Measurements from ENCODE around the gene GBP7. TPM values are rescaled to one million over a fixed set of nuclear protein-coding genes. Genes with fewer than 3 reads are reported as not detected.
"Not testable (repeated sequence)": the region's sequence is repeated elsewhere in the genome, so short reads cannot be mapped to it uniquely, and the experiment has no call there.

Gene GBP7
- total RNA-seq, 1 experiment from 2014 or later: not detected

GRCh38 chr1:89170170-89171066 lies 5.4 kb downstream of the GBP7 start:
- no peak for DNase-seq (ENCODE audit: low spot score)

GRCh38 chr1:89169166-89169565 lies 6.6 kb downstream of the GBP7 start:
- DNase-seq (ENCODE audit: low spot score): no peak

- no peak for DNase-seq (ENCODE audit: low spot score)
Measured at GRCh38 chr1:89167590-89168230, 8.1 kb downstream of the GBP7 start.

GRCh38 chr1:89166705-89167104 lies 9.1 kb downstream of the GBP7 start:
- no peak for DNase-seq (ENCODE audit: low spot score)

GRCh38 chr1:89165811-89166210 lies 10.0 kb downstream of the GBP7 start:
- DNase-seq (ENCODE audit: low spot score): no peak

GRCh38 chr1:89151047-89151446 lies 24.8 kb downstream of the GBP7 start:
- no peak for DNase-seq (ENCODE audit: low spot score)

- DNase-seq (ENCODE audit: low spot score): no peak
Measured at GRCh38 chr1:89149976-89150375, 25.8 kb downstream of the GBP7 start.

- peak; percentile 54 for DNase-seq (ENCODE audit: low spot score)
Measured at GRCh38 chr1:89149229-89149628, 26.6 kb downstream of the GBP7 start.

- no peak for DNase-seq (ENCODE audit: low spot score)
Measured at GRCh38 chr1:89147678-89148658, 27.8 kb downstream of the GBP7 start.

GRCh38 chr1:89146721-89147120 lies 29.1 kb downstream of the GBP7 start:
- DNase-seq (ENCODE audit: low spot score): no peak

- DNase-seq (ENCODE audit: low spot score): no peak
Measured at GRCh38 chr1:89143484-89143883, 32.3 kb downstream of the GBP7 start.

- DNase-seq (ENCODE audit: low spot score): no peak
Measured at GRCh38 chr1:89142160-89142559, 33.6 kb downstream of the GBP7 start.

GRCh38 chr1:89133747-89134146 lies 42.1 kb downstream of the GBP7 start:
- no peak for DNase-seq (ENCODE audit: low spot score)

GRCh38 chr1:89130716-89131115 lies 45.1 kb downstream of the GBP7 start:
- DNase-seq (ENCODE audit: low spot score): no peak

GRCh38 chr1:89129911-89130310 lies 45.9 kb downstream of the GBP7 start:
- DNase-seq (ENCODE audit: low spot score): no peak

GRCh38 chr1:89128003-89128458 lies 47.8 kb downstream of the GBP7 start:
- DNase-seq (ENCODE audit: low spot score): not testable (repeated sequence)

- DNase-seq (ENCODE audit: low spot score): not testable (repeated sequence)
Measured at GRCh38 chr1:89126602-89127565, 48.9 kb downstream of the GBP7 start.

- peak; percentile 71 for DNase-seq (ENCODE audit: low spot score)
Measured at GRCh38 chr1:89125913-89126580, 49.8 kb downstream of the GBP7 start, which contains the start of gene GBP2. GBP2 (minus strand) TSS chr1:89126114; CDS start chr1:89121966, 4,148 bp downstream.

- DNase-seq (ENCODE audit: low spot score): no peak
Measured at GRCh38 chr1:89125240-89125912, 50.4 kb downstream of the GBP7 start.

Measured in HT-29 (cell line).